AG10803 (cell line): ENCODE measurements around the gene C3orf22.

ENCODE experiments used
- DNase-seq: peaks from one replicate; pipeline ENCODE4 v3.0.0; 2010; ENCODE audit warnings: low read depth
- H3K4me3 ChIP-seq: 2 replicates; pipeline ENCODE4 v1.5.1; 2011; ENCODE audit warnings: mild to moderate bottlenecking, low read length, control low read depth
- CTCF ChIP-seq: conservative IDR thresholded peaks from 2 replicates; pipeline ENCODE4 v1.5.1; 2011; ENCODE audit warnings: mild to moderate bottlenecking, low read length, control low read depth, inconsistent platforms

C3orf22 gene

GRCh38 chr3:126556637-126557414 is 1.9 kb downstream of the C3orf22 start:
- no peak for TF ChIP-seq CTCF
- no peak overlapping the region for H3K4me3 ChIP-seq
- DNase-seq: no peak

GRCh38 chr3:126555795-126556636 is 2.7 kb downstream of the C3orf22 start:
- no peak for TF ChIP-seq CTCF
- no peak overlapping the region for H3K4me3 ChIP-seq
- no peak for DNase-seq

- no peak for DNase-seq
- no peak for TF ChIP-seq CTCF
- H3K4me3 ChIP-seq: no peak overlapping the region
These were observed 3.9 kb downstream of the C3orf22 start for GRCh38 chr3:126554560-126555525.

GRCh38 chr3:126553284-126554084 is 5.2 kb downstream of the C3orf22 start:
- no peak for DNase-seq
- no peak overlapping the region for H3K4me3 ChIP-seq
- no peak for TF ChIP-seq CTCF

GRCh38 chr3:126552688-126553283 is 5.9 kb downstream of the C3orf22 start:
- no peak for DNase-seq
- H3K4me3 ChIP-seq: no peak overlapping the region
- no peak for TF ChIP-seq CTCF
